H54 (cell line): ENCODE results near the gene RPL37A.

Experiments
- DNase-seq: peaks from one replicate; pipeline ENCODE4 v3.0.0; 2011; ENCODE audit warnings: low spot score, mixed read lengths; ENCODE audit not compliant: insufficient read length
- FAIRE-seq: peaks from 3 replicates; lab custom pipeline; 2011; peaks lifted over from hg19 to GRCh38; lab: Jason Lieb, UNC
- POLR2A ChIP-seq: IDR thresholded peaks from 2 replicates; pipeline ENCODE4 v1.6.1; 2011; ENCODE audit warnings: low read depth, mild to moderate bottlenecking, low read length

RPL37A gene

GRCh38 chr2:216478151-216478550 is 20.5 kb upstream of the RPL37A start:
- DNase-seq (peak; percentile 78), FAIRE-seq (peak; percentile 96)
- TF ChIP-seq POLR2A = no peak

GRCh38 chr2:216478791-216479190 is 19.9 kb upstream of the RPL37A start:
- FAIRE-seq (no peak), DNase-seq (no peak)
- TF ChIP-seq POLR2A = no peak

- no peak for TF ChIP-seq POLR2A
- DNase-seq (no peak), FAIRE-seq (no peak)
These were observed 18.4 kb upstream of the RPL37A start for GRCh38 chr2:216480221-216480620.

- no peak for TF ChIP-seq POLR2A
- FAIRE-seq (no peak), DNase-seq (no peak)
These were observed 16.0 kb upstream of the RPL37A start for GRCh38 chr2:216482640-216483039.

GRCh38 chr2:216485237-216485636 is 13.4 kb upstream of the RPL37A start:
- no peak for DNase-seq
- no peak for TF ChIP-seq POLR2A
- FAIRE-seq = no peak

- FAIRE-seq = no peak
- TF ChIP-seq POLR2A = no peak
- no peak for DNase-seq
These were observed 12.9 kb upstream of the RPL37A start for GRCh38 chr2:216485745-216486144.

- DNase-seq = no peak
- FAIRE-seq = no peak
- TF ChIP-seq POLR2A = no peak
These were observed 12.4 kb upstream of the RPL37A start for GRCh38 chr2:216486271-216486670.

GRCh38 chr2:216486708-216487107 is 11.9 kb upstream of the RPL37A start:
- DNase-seq (no peak), FAIRE-seq (no peak)
- no peak for TF ChIP-seq POLR2A

GRCh38 chr2:216490061-216490460 is 8.6 kb upstream of the RPL37A start:
- peak; percentile 48 for FAIRE-seq
- no peak for TF ChIP-seq POLR2A

GRCh38 chr2:216491793-216492596 is 6.6 kb upstream of the RPL37A start:
- no peak for TF ChIP-seq POLR2A
- DNase-seq (no peak), FAIRE-seq (no peak)

More at GRCh38 chr2:216490061-216490460, 8.6 kb upstream of the RPL37A start:
- DNase-seq = peak; percentile 33

GRCh38 chr2:216492597-216493333 is 5.9 kb upstream of the RPL37A start:
- FAIRE-seq = peak; percentile 96
- DNase-seq = peak; percentile 67
- no peak for TF ChIP-seq POLR2A

GRCh38 chr2:216493334-216493685 is 5.3 kb upstream of the RPL37A start:
- DNase-seq = no peak
- no peak for TF ChIP-seq POLR2A
- FAIRE-seq = no peak

GRCh38 chr2:216495656-216496055 is 3.0 kb upstream of the RPL37A start:
- no peak for TF ChIP-seq POLR2A
- FAIRE-seq (no peak), DNase-seq (no peak)

- no peak for TF ChIP-seq POLR2A
- FAIRE-seq (no peak), DNase-seq (no peak)
These were observed 1.1 kb upstream of the RPL37A start for GRCh38 chr2:216497382-216498069.
